ENCODE measurements around the gene SIN3A. TPM values are rescaled to one million over a fixed set of nuclear protein-coding genes. Genes with fewer than 3 reads are reported as not detected.

SIN3A gene
- total and polyA plus RNA-seq, 10 donors, result 8.2 to 90.2 (median 79.7) TPM

DNA sequence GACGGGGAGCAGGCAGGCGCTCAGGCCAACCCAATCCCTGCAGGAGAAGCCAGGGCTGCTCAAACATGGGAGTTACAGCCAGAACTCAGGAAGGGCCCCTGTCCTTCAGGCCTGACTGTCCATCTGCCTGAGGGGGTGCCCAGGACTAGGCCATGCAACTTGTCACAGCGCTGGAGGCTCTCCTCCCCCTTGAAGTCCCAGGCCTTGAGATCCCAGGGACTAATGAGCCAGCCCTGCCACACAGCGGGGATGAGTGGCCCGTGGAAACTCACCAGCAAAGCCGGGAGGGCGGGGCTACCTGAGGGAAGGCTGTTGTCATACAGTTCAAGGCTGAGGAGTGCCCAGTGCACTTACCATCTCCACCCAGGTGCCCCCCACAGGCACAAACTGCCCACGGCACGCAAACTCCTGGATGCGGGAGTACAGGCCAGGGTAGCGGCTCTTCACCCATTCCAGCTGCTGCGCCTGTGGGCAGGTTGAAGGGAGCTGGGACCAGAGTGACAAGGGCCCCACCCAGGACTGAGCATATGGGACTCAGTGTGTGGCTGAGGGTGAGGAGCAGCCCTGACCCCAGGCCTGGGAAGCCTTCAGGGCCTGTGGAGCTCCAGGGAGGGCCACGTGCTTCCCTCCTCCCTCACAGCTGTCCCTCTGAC lies 89.4 kb downstream of the SIN3A start:
- 84 to 95% (median 92%) methylated on average over 4 to 13 of the region's 13 CpGs for WGBS, 5 donors
- Histone ChIP-seq H3K9me3 (no peaks in the 10 kb centered on the region), H3K27ac (no peak overlapping the region), H3K4me1 (peaks cover 1 to 12% (median 2%) of the 10 kb centered on the region in 6 donors), H3K4me3 (no peak overlapping the region), H3K27me3 (replicated peaks in 1 of 7) (no peaks in the 10 kb centered on the region), H3K36me3 (peaks cover 0 to 100% (median 86%) of the 10 kb centered on the region in 6 donors)
- TF ChIP-seq, protein P1, sequence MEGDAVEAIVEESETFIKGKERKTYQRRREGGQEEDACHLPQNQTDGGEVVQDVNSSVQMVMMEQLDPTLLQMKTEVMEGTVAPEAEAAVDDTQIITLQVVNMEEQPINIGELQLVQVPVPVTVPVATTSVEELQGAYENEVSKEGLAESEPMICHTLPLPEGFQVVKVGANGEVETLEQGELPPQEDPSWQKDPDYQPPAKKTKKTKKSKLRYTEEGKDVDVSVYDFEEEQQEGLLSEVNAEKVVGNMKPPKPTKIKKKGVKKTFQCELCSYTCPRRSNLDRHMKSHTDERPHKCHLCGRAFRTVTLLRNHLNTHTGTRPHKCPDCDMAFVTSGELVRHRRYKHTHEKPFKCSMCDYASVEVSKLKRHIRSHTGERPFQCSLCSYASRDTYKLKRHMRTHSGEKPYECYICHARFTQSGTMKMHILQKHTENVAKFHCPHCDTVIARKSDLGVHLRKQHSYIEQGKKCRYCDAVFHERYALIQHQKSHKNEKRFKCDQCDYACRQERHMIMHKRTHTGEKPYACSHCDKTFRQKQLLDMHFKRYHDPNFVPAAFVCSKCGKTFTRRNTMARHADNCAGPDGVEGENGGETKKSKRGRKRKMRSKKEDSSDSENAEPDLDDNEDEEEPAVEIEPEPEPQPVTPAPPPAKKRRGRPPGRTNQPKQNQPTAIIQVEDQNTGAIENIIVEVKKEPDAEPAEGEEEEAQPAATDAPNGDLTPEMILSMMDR (IDR thresholded peaks at IDR 0.05 in 8 of 11, conservative IDR thresholded peaks at IDR 0.05 in 3 of 11), result no peak
- TF ChIP-seq POLR2AphosphoS5 (IDR thresholded peaks at IDR 0.05) (no peak), POLR2A (IDR thresholded peaks at IDR 0.05) (no peak)
- DNase-seq, result no peak
- intact Hi-C loops (cut with DNase I; ENCODE audit: low total_unique reads), result no loop called here

GRCh38 chr15:75361361-75361988 lies 90.0 kb downstream of the SIN3A start:
- DNase-seq, result no peak
- no peak overlapping the region for H3K4me3 ChIP-seq
- 95 to 98% (median 97%) methylated on average over 7 to 10 of the region's 10 CpGs for WGBS, 5 donors
- peaks cover 0 to 100% (median 88%) of the 10 kb centered on the region in 6 donors for H3K36me3 ChIP-seq
- no peaks in the 10 kb centered on the region for H3K9me3 ChIP-seq
- peaks cover 0 to 5% (median 0%) of the 10 kb centered on the region in 6 donors for H3K4me1 ChIP-seq
- no peak overlapping the region for H3K27ac ChIP-seq
- no peaks in the 10 kb centered on the region for H3K27me3 ChIP-seq (replicated peaks in 1 of 7)
- intact Hi-C loops (cut with DNase I; ENCODE audit: low total_unique reads), result no loop called here
- TF ChIP-seq POLR2A (IDR thresholded peaks at IDR 0.05) (no peak), POLR2AphosphoS5 (IDR thresholded peaks at IDR 0.05) (no peak)
- TF ChIP-seq, protein P1 (IDR thresholded peaks at IDR 0.05 in 8 of 11, conservative IDR thresholded peaks at IDR 0.05 in 3 of 11), result no peak

DNA sequence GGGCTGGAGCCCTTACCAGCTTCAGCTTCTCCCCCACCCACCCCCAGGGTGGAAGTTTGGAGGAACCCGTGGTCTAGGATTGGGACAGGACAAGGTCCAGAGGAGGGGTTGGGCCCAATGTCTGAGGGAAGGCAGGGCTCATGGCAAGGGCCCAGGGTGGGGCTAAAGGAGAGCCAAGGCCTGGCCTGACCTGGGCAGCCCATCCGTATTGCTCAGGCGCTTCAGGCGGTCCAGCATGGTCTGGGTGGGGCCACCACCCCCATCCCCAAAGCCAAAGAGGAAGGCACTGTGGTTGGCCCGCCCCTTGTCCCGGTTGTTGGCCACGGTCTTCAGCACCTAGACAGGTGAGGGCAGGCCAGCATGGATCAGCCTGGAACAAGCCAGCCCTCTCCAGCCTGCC lies 90.6 kb downstream of the SIN3A start:
- Histone ChIP-seq H3K9me3 (no peaks in the 10 kb centered on the region), H3K4me1 (no peaks in the 10 kb centered on the region), H3K4me3 (no peak overlapping the region), H3K27me3 (replicated peaks in 1 of 7) (no peaks in the 10 kb centered on the region), H3K36me3 (peaks cover 0 to 100% (median 88%) of the 10 kb centered on the region in 6 donors), H3K27ac (no peak overlapping the region)
- DNase-seq, result no peak
- TF ChIP-seq POLR2AphosphoS5 (IDR thresholded peaks at IDR 0.05) (no peak), POLR2A (IDR thresholded peaks at IDR 0.05) (no peak)
- TF ChIP-seq, protein P1 (IDR thresholded peaks at IDR 0.05 in 8 of 11, conservative IDR thresholded peaks at IDR 0.05 in 3 of 11), result no peak
- intact Hi-C loops (cut with DNase I; ENCODE audit: low total_unique reads), result no loop called here
- WGBS, 5 donors, result 86 to 94% (median 93%) methylated on average over 6 to 7 of the region's 7 CpGs

DNA sequence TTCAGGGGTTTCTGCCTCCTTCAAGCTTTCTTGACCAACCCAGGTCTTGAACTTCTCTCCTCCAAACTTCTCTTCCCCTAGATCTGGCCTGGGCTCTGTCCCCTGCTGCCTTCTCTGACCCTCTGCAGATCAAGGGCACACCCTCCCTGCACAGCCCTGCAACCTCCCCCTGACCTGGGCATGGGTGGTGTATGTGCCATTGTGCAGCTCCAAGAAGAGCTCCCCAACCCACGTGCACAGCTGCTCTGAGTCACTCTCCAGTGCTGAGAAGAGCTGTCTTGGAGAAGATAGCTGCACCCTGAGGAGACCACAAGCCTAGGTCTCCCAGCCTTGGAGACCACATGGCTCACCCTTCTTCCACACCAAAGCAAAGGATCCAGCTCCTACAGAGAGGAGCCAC lies 91.1 kb downstream of the SIN3A start:
- H3K4me3 ChIP-seq, result no peak overlapping the region
- 25 to 100% (median 82%) methylated on average over 1 of the region's 1 CpG for WGBS, 5 donors
- no peak overlapping the region for H3K27ac ChIP-seq
- TF ChIP-seq POLR2AphosphoS5 (IDR thresholded peaks at IDR 0.05) (no peak), POLR2A (IDR thresholded peaks at IDR 0.05) (no peak)
- TF ChIP-seq, protein P1 (IDR thresholded peaks at IDR 0.05 in 8 of 11, conservative IDR thresholded peaks at IDR 0.05 in 3 of 11), result no peak
- DNase-seq, result no peak
- peaks cover 0 to 100% (median 87%) of the 10 kb centered on the region in 6 donors for H3K36me3 ChIP-seq
- H3K27me3 ChIP-seq (replicated peaks in 1 of 7), result no peaks in the 10 kb centered on the region
- no peaks in the 10 kb centered on the region for H3K9me3 ChIP-seq
- no peaks in the 10 kb centered on the region for H3K4me1 ChIP-seq
- intact Hi-C loops (cut with DNase I; ENCODE audit: low total_unique reads), result no loop called here

All from spleen (tissue), 11 donors.